OCI-LY7 (cell line): ENCODE measurements around the gene TNFRSF9. TPM values are rescaled to one million over a fixed set of nuclear protein-coding genes. Genes with fewer than 3 reads are reported as not detected.

Experiments used
- BruUV-seq: library from RNA; stranded (reverse); fragments of 400-500 nt; replicated peaks from 2 replicates; lab custom pipeline; 2021; lab: Mats Ljungman, UMichigan
- CTCF ChIA-PET: fragments of 300-600 bp; sonication (Branson Sonifier 250); formaldehyde crosslinking; loops from one replicate; lab custom pipeline; 2022; ENCODE audit warnings: antibody characterized with exemption; ENCODE audit not compliant: unreplicated experiment; lab: Charles Lee
- POLR2A ChIA-PET: fragments of 300-600 bp; sonication (Branson Sonifier 250); formaldehyde crosslinking; loops from one replicate; lab custom pipeline; 2022; ENCODE audit warnings: antibody characterized with exemption; lab: Charles Lee
- DNase-seq: peaks from one replicate; pipeline ENCODE4 v3.0.0-alpha.2; 2015; ENCODE audit warnings: low spot score
- H2AFZ ChIP-seq: fragments of 200-600 bp; sonication (generic), shearing (Covaris generic); 2 replicates; pipeline ENCODE4 v1.6.1; 2014; ENCODE audit warnings: mild to moderate bottlenecking, antibody characterized with exemption, low read length, moderate library complexity
- H3K27ac ChIP-seq: fragments of 200-600 bp; sonication (generic); 2 replicates; pipeline ENCODE4 v1.5.1; 2014; ENCODE audit warnings: mixed run types, low read depth, mild to moderate bottlenecking, moderate library complexity, low read length, inconsistent platforms; ENCODE audit not compliant: poor library complexity, severe bottlenecking
- H3K36me3 ChIP-seq: fragments of 200-600 bp; sonication (generic); 2 replicates; pipeline ENCODE4 v1.6.1; 2014; ENCODE audit warnings: mild to moderate bottlenecking, antibody characterized with exemption, low read length, moderate library complexity, mixed read lengths; ENCODE audit not compliant: insufficient read depth
- H3K4me1 ChIP-seq: fragments of 200-600 bp; sonication (generic); 2 replicates; pipeline ENCODE4 v1.5.1; 2014; ENCODE audit warnings: mild to moderate bottlenecking, low read length; ENCODE audit not compliant: insufficient read depth, poor library complexity, severe bottlenecking
- H3K4me2 ChIP-seq: fragments of 200-600 bp; sonication (generic); 2 replicates; pipeline ENCODE4 v1.6.1; 2014; ENCODE audit warnings: mild to moderate bottlenecking, low read length
- H3K4me3 ChIP-seq: fragments of 200-600 bp; sonication (generic); 2 replicates; pipeline ENCODE4 v1.5.1; 2014; ENCODE audit warnings: mild to moderate bottlenecking, low read depth, low read length; ENCODE audit not compliant: poor library complexity, severe bottlenecking
- H3K79me2 ChIP-seq: fragments of 200-600 bp; sonication (generic); 2 replicates; pipeline ENCODE4 v1.6.1; 2016; ENCODE audit warnings: low read depth, mild to moderate bottlenecking, low read length, moderate library complexity, mixed read lengths; ENCODE audit not compliant: insufficient read depth
- H3K9me2 ChIP-seq: fragments of 200-600 bp; sonication (generic); 2 replicates; pipeline ENCODE4 v1.6.1; 2016; ENCODE audit warnings: mild to moderate bottlenecking, low read length, mixed read lengths; ENCODE audit not compliant: insufficient read depth
- H3K9me3 ChIP-seq: fragments of 200-600 bp; sonication (generic); 2 replicates; pipeline ENCODE4 v1.6.1; 2014; ENCODE audit warnings: mild to moderate bottlenecking, mixed run types, low read length, mixed read lengths
- H4K20me1 ChIP-seq: fragments of 200-600 bp; sonication (generic); 2 replicates; pipeline ENCODE4 v1.6.1; 2014; ENCODE audit warnings: mild to moderate bottlenecking, antibody characterized with exemption, low read length, moderate library complexity, mixed read lengths; ENCODE audit not compliant: insufficient read depth
- CTCF ChIP-seq: fragments of 200-600 bp; sonication (generic); conservative IDR thresholded peaks from 2 replicates; pipeline ENCODE4 v1.5.1; 2014; ENCODE audit warnings: mild to moderate bottlenecking, antibody characterized with exemption, low read length, moderate library complexity, mixed read lengths
- EZH2phosphoT487 ChIP-seq: fragments of 200-600 bp; sonication (generic); IDR thresholded peaks from 2 replicates; pipeline ENCODE4 v1.6.1; 2018; ENCODE audit warnings: low read depth, borderline replicate concordance, mild to moderate bottlenecking, mixed run types, antibody characterized with exemption, low read length, moderate library complexity, mixed read lengths
- intact Hi-C: fragments of 100-400 bp; cut with micrococcal nuclease; formaldehyde crosslinking; loops from one replicate; pipeline ENCODE4 v1.10.0; 2022; ENCODE audit not compliant: unreplicated experiment
- total RNA-seq, 2 experiments: library from RNA; depleted of rRNA in 1 of 2; stranded (reverse); fragments of >200 nt in 1 of 2; shearing (Covaris generic) in 1 of 2; gene quantifications; 2 replicates each; pipeline ENCODE4 v1.2.3, GENCODE V29; 2014 to 2022

Gene TNFRSF9
- total RNA-seq, 2 experiments from 2014 or later: not detected

GRCh38 chr1:7885513-7886404 lies 54.9 kb downstream of the TNFRSF9 start:
- Histone ChIP-seq H3K9me3 (no peaks in the 10 kb centered on the region), H3K79me2 (no peaks in the 10 kb centered on the region), H4K20me1 (no peaks in the 10 kb centered on the region), H3K27ac (no peak overlapping the region), H2AFZ (no peak overlapping the region), H3K4me1 (no peaks in the 10 kb centered on the region), H3K36me3 (no peaks in the 10 kb centered on the region), H3K4me2 (no peak overlapping the region), H3K4me3 (no peak overlapping the region), H3K9me2 (no peaks in the 10 kb centered on the region)
- ChIA-PET CTCF (no interaction called here), POLR2A (no interaction called here)
- intact Hi-C loops: no loop called here
- TF ChIP-seq EZH2phosphoT487: no peak
- TF ChIP-seq CTCF: no peak
- no TSS peak for BruUV-seq
- DNase-seq: peak; percentile 4

- ChIA-PET POLR2A (no interaction called here), CTCF (no interaction called here)
- Histone ChIP-seq H3K4me3 (no peak overlapping the region), H4K20me1 (no peaks in the 10 kb centered on the region), H3K9me2 (no peaks in the 10 kb centered on the region), H2AFZ (no peak overlapping the region), H3K4me1 (no peaks in the 10 kb centered on the region), H3K9me3 (no peaks in the 10 kb centered on the region), H3K27ac (no peak overlapping the region), H3K36me3 (no peaks in the 10 kb centered on the region), H3K79me2 (no peaks in the 10 kb centered on the region), H3K4me2 (no peak overlapping the region)
- no peak for DNase-seq
- TF ChIP-seq CTCF: no peak
- TF ChIP-seq EZH2phosphoT487: no peak
- BruUV-seq: no TSS peak
- intact Hi-C loops: no loop called here
These were observed 55.9 kb downstream of the TNFRSF9 start for GRCh38 chr1:7884757-7885156.

- no peaks in the 10 kb centered on the region for H3K36me3 ChIP-seq
- no peaks in the 10 kb centered on the region for H3K9me2 ChIP-seq
- H2AFZ ChIP-seq: no peak overlapping the region
- H4K20me1 ChIP-seq: no peaks in the 10 kb centered on the region
- POLR2A ChIA-PET: no interaction called here
- no peak overlapping the region for H3K27ac ChIP-seq
- no peaks in the 10 kb centered on the region for H3K79me2 ChIP-seq
- CTCF ChIA-PET: no interaction called here
- no peak overlapping the region for H3K4me3 ChIP-seq
- H3K9me3 ChIP-seq: no peaks in the 10 kb centered on the region
- no peak overlapping the region for H3K4me2 ChIP-seq
- no peaks in the 10 kb centered on the region for H3K4me1 ChIP-seq
- no TSS peak for BruUV-seq
- DNase-seq: no peak
- TF ChIP-seq CTCF (no peak), EZH2phosphoT487 (no peak)
- intact Hi-C loops: no loop called here
These were observed 61.4 kb downstream of the TNFRSF9 start for GRCh38 chr1:7879228-7879627.
